NCI-H69 (cell line): ENCODE data around the gene FASTK.

ENCODE experiments used
- DNase-seq: peaks from one replicate; lab custom pipeline; 2025; lab: John Stamatoyannopoulos, UW

Gene FASTK

DNA sequence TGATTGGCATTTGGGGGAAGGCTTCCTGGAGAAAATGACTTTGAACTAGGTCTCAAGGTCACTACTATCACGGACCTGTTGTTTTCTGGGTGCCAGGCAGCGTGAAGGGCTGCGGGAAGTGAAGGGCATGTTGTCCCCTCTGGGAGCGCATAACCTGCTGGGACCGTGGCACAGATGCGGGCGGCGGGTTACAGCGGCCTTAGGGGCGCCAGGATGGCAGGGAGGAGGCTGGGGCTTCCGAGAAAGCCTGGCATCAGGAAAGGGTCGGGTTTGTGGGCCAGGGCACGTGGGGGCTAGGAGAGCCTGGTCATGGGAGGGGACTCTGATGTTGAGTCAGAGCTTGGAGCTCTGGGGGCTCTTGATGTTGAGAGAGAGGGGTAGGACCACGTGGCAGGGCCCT is 15.1 kb downstream of the FASTK start:
- DNase-seq = no peak

DNA sequence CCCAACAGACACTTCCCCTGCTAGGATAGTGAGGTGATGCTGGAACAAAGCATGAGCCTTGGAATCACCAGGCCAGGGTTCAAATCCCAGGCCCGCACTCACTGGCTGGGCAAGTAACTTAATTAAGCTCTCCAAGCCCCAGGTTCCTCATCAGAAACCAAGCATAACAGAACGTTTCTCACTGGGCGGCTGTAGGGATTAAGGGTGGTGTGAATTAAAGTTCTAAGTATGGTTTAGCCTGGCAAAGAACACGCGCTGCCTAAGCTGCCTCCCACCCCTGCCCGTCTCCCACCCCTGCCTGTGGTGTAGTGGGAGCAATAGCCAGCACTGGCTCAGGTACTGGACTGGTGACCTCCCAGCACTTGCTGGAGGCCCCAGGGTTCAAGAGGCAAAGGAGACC is 15.6 kb downstream of the FASTK start:
- DNase-seq = no peak

DNA sequence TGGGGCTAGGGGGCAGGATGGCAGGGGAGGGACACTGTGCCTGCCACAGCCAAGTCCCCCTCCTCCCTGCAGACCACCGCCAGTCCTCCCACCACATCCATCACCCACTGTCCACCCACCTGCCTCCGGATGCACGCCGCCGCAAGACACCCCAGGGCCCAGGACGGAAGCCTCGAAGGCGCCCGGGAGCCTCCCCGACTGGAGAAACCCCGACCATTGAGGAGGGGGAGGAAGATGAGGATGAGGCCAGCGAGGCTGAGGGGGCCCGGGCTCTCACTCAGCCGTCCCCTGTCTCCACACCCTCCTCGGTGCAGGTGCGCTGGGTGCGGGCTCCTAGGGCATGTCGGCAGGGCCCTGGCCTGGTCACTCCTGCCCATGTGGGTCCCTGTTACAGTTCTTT is 16.2 kb downstream of the FASTK start:
- no peak for DNase-seq

DNA sequence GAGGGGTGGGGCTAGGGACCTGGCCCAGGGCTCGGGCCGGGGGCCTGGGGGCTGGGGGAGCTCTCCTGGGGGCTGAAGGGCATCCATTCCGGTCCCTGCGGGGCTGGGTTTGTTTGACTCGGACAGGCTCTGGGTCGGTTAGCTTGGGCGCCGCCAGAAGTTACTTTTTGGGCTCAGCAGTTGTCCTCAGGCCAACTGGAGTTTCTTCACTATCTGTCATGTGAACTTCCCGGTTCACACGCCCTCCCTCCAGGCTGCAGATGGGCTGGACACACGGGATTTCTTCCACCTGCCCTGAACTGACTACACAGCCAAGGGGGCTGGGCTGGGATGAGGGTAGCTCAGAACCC is 17.4 kb downstream of the FASTK start:
- DNase-seq = no peak

DNA sequence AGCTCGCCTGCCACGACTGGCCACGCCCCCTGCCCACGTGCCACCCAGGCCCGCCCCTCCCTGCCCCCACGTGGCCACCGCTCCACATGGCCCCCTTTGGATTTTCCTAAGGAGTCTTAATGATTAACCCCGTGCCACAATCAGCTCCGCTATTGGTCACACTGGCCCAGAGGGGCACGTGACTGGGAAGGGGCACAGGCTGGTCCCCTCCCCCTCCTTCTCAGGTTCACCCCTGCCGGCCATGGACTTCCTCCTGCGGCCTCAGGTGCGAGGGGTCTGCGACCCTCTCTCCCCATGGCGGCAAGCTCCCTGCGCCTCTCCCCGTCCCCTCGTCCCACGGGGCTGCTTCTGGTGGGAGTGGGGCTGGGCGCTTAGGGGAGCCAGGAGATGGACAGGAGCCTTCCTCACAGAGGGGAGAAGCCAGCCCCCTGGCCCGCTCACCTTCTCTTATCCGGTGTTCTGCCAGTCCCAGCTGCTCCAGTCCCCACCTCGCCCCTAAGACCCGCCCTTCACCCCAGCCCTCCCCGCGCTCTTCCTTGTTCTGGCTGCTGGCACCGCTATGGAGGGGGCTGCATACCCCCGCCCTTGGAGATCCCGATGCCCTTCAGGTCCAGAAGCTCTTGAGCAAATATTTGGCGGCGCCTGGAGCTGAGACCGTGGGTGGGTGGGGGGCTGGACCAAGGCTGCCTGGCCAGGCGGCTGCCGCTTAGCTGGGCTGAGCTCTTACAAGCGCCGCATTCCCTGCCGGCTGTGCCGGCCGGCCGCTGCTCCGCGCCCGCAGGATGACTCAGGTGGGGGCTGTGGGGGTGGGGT is 18.0 kb downstream of the FASTK start:
- no peak for DNase-seq

DNA sequence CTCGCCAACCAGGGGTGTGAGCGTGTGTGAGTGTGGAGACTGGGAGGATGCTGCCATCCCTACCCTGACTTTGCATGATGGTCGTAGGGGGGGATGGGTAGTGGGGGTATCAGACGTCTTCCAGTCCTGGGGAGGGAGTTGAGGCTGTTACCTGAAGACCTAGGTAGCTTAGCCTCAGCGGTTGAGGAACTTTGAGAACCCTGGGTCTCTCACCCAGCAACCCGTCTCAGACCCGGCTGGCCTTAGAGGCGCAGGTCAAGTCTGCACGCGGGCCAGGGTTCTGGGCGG is 18.6 kb downstream of the FASTK start:
- no peak for DNase-seq

DNA sequence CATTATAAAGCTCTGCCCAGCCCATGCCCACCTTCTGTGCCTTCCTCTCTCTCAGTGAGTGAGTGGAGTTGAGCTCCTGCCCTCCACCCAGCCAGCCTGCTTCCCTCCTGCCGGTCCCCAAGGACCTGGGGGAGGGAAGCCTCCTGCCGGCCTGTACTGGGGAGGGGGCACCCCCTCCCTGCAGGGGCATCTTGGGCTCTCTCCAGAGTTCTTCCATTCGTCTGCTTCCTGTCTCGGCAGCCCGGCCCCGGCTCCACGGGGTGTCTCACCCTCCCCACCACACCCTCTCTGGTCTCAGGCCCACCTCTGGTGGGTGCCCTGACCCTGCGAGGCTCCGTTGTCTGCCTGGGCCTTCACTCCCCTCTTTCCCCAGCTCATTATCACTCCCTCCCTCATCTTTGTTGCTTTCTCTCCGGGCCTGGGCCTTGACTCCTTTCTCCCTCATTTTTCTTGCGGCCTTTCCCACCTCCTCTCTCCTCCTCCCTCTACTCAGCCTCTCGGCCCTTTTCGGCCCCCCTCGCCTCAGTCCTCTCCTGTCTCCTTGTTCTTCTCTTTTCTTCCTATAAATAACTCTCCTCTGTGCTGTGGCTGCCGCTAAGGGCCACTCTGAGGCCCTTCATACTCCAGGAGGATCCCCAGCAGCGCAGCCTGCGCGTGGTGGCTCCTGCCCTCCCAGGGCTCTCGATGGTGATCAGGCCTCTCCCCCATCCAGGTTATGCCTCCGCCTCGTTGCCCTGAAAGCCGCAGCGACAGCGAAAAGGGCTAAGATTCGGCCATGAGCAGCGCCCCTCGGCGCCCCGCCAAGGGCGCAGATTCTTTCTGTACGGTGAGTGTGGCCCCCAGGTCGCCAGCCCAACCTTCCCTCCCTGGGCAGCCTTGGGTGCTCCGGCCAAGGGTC is 19.1 kb downstream of the FASTK start:
- peak; percentile 45 for DNase-seq

DNA sequence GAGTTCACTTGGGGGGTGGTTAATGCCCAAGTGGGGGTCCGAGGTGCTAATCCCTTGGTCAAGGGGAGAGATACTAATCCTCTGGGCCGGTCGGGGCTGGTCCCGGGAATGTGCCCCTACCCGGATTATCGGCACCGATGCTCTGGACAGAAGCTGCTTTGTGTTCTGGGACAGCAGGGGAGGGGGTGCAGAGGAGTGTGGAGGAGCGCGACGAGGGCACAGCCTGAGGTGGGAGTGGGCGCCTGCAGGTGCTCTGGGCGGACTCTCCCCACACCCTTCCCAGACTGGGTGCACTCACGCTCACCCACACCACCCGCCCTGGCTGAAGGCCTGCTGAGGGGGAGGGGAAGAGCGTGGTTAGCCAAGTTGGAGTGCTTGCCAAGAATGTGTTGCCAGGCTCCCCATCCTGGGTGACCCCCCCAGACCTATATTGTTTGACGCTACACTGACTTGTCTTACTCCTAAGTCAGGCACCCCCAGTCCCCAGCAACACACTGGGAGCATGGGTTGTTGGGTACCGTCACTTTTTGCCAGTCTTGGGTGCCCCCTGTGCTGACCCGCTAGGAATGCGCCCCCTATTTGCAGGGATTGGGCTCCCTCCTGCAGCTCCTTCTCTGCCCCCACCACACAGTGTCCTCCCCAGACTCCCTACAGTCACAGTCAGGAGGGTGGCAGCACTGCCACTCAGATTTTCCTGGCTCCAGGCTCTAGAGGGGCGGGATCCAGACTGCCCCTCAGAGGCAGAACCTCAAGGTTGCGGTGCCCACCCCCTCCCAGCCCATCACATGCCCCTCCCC is 20.0 kb downstream of the FASTK start:
- peak; percentile 45 for DNase-seq

DNA sequence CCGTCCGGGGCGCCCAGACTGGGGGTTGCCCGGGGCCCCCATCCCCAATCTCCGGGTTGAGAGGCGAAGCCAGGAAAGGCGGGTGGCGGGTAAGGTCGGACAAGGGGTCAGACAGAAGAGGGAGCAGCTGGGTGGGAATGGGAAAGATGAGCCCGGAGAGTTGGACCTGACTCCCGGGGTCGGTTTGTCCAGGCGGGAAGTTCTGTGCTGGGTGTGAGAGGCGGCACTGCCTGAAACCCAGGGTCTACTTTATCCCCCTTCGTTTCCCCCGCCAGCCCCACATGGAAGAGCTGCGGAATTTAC is 20.5 kb downstream of the FASTK start:
- no peak for DNase-seq

DNA sequence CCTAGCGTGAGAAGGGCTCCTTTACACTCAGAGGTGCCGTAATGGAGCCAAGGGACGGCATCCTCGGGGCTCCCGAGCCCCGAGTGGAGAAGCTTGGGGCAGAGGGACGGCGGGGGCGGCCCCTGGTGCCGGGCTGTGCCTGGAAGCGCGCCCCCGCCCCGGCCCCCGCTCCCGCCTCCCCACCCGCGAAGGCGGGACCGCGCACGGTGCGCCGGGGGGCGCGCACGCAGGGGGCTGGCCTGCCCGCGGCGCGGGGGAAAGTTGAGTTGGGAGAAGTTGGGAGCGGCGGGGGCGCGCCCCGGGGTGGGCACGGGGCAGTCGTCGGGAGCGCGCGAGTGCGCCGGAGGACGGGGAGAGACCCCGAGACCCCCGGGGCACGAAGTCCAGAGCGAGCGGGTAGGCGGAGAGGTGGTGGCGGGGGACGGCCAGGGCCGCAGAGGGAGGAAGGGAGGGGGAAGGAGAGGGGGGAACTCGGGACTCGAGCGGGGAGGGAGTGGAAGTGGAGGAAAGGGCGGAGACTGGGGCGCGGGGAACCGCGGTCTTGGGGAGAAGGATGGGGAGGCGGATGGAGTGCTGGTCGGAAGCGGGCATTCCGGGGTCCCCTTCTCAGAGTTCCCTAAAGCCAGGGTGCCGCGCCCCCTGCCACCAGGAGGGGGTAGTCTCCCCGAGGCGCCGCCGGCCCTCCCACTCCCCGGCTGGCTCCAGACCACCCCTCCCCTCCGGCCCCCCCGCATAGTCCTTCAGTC is 21.1 kb downstream of the FASTK start, which contains the start of gene SLC4A2:
TSS of gene SLC4A2 (plus strand) at position 223 of the 746 bp plus-strand sequence. CDS start 2,399 bp downstream, outside the sequence.
- DNase-seq = peak; percentile 90

DNA sequence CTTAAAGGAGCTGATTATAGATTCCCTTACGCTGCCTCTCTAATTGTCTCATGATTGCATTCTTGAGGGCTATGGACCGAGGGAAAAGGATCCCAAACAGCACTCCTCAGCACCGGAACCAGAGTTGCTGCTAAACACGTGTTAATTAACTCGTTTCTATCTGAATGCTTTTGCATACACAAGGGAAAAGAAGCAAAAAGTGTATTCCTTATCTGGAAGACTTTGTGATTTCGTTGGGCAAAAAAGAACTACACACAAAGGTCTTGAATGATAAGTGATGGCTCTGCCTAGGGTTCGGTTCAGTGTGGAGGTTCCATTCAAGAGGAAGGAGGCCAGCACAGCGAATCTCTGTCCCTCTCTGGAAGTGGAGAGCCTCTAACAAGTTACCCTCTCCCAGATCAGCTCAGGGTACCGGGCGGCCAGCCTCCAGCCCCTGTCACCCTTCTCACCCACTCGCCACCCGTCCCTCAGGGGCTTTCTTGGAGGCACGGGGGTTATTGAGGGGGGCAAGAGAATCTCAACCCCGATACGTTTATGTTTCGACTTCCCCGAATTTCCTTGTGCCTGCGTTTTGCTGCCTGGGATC is 21.7 kb downstream of the FASTK start:
- DNase-seq = peak; percentile 64

DNA sequence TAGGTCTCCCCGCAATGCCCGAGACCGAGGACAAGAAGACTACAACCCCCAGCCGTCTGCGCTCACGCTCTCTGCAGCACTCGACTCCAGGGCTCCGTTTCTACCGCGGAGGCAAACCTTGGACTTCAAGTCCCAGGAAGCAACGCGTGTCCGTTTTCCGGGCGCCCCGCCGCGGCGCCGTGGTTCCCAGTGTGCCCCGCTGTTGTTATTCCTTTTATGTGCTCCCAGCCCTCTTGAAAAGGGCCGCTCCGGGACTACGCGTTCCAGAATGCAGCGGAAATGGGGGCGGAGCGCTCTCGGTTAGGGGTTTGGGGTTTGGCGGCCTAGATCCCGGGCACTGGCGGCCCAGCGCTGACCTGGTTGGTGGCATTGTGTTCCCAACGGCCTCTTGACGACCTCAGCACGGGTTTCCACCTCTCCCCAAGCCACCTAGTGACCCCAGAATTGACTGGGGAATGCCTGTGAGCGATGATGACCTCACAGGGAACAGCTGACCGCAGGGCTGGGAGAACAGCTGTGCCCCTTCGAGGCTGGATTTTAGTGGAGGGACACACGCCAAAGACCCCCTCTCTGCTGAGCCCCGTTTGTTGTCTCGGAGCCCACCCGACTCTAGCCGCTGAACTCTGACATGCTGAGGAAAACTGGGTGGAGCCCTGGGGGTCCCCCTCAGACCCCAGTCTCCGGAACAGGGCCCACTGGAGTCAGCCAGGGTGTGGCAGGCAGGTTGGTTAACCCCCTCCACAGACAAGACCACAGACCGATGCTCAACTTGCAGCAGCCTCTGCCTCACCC is 22.4 kb downstream of the FASTK start:
- DNase-seq = peak; percentile 100

DNA sequence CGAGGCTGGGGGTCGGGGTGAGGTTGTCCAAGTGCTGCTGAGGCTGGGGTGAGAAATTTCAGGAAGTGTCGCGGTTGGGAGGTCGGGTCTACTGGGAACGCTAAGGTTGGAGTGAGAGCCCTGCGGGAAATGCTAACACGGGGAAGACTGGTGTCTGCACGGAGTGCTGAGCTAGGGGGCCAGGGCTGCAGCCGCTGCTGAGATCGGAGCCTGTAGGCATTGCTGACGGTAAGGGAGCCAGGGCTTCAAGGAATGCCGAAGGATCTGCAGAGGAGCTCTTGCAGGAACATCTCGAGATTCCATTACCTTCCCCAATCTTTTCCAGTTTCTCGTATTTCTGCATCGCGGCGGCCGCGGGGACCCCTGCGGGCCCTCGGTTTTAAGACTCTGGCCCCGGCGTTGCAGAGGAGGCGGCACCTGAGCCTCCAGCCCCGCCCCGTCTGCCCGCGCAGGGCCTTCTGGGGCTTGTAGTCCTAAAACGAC is 23.1 kb downstream of the FASTK start, which contains the start of gene CDK5:
TSS of gene CDK5 (minus strand) at position 392 of the 483 bp plus-strand sequence. CDS start at position 343, 49 bp downstream.
- DNase-seq = no peak

DNA sequence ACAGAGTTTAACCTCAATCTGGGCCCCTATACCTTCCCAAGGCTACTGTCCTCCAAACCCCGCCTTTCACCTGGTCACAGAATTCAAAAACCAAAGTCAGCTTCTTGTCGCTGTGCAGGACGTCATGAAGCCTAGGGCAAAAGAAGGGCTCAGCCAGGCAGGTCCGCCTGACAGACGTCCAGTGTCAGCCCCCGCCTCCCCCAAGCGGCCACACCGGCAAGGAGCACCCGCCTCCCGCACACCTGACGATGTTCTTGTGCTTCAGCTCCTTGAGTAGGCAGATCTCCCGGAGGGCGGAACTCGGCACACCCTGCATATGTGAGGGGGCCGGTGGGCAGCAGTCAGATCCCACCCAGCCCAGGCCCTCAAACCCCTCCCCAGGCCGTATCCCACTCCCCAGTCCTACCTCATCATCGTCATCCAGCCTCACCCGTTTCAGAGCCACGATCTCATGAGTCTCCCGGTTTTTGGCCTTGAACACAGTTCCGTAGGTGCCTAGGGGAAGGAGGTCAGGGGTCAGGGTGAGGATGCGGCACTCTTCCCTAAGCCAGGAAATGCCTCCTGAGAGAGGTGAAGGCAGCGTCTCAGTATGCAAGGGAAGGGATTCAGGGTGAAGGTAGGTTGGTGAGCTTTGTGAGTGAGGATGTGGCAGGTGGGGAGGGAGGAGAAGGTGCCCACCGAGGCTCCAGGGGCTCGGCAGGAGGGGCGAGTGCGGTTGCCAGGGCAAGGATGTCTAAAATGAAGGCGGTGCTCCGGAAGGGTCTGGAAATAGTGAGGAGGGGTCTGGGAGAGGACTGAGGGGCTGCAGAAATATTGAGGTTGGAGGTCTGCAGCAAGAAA is 23.7 kb downstream of the FASTK start:
- DNase-seq = no peak

DNA sequence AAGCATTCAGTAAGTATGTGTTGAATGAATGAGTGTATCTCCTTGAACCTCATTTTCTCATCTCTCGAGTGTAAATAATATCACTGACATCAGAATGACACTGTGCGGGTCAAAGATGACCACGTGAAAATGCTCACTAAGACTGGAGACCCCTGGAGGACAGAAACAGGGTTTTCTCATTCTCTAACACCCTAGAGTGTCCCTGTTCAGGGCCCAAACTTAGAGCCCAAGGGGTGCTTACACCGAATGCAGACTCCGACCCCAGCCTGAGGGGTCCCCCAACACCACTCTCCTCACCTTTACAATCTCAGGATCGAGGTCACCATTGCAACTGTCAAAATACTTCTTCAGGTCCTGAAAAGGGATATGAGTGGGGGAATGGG is 24.3 kb downstream of the FASTK start:
- DNase-seq = no peak

DNA sequence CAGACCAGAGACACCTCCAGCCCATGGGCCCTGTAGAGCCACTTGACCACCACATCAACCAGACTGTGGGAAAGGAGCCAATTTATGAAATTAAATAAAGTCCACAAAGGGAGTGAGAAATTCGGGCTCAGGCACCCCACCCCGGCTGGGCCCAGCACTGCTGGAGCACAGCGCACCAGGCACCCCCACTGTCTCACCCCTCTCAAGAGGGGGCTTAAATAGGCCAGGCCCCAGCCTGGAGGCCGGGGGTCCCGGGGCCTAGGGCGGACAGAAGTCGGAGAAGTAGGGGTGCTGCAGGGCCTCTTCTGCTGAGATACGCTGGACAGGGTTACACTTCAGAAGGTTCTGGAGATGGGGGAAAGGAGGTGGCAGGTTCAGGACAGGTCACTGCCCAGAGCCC is 26.9 kb downstream of the FASTK start:
- no peak for DNase-seq

DNA sequence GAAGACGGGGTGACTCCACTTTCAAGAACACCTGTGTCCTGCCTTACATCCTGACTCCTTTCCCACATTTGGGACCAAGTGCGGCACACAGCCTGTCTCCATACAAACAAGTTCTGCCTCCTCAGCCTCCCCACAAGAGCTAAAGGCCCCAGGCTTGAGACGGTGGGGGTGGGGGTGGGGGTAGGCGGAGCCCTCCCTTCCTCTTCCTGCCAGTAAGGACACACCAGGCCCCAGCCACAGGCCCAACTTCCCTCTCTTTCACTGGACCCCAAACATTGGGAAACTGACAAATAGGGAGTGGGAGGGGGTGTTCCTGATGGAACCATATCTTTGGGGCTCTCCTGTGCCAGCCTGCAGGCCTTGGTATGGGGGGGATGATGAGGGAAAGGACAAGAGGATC is 27.5 kb downstream of the FASTK start:
- no peak for DNase-seq

DNA sequence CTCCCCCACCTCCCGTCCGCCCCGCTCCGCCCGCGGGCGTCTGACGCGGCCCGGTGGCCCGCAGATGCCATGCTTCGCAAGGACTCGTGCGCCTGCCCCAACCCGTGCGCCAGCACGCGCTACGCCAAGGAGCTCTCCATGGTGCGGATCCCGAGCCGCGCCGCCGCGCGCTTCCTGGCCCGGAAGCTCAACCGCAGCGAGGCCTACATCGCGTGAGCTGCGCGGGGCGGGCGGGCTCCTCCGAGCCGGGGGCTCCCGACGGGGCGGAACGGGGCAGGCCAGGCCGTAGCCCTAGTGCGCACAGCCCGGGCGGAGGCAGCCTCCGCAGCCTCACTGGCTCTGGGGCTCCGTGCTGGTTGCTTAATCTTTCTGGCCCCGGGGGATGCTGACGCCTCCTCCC is 29.5 kb downstream of the FASTK start:
- peak; percentile 72 for DNase-seq

DNA sequence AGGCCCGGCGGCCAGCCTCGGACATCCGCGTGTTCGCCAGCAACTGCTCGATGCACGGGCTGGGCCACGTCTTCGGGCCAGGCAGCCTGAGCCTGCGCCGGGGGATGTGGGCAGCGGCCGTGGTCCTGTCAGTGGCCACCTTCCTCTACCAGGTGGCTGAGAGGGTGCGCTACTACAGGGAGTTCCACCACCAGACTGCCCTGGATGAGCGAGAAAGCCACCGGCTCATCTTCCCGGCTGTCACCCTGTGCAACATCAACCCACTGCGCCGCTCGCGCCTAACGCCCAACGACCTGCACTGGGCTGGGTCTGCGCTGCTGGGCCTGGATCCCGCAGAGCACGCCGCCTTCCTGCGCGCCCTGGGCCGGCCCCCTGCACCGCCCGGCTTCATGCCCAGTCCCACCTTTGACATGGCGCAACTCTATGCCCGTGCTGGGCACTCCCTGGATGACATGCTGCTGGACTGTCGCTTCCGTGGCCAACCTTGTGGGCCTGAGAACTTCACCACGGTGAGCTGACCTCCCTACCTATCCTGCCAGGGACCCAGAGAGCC is 31.6 kb downstream of the FASTK start:
- DNase-seq = no peak
